KMS-11 (cell line): Measurements from ENCODE around the gene MAN2B1.
A peak's percentile ranks its signal among the peaks of the same experiment; 100 is the strongest.

ENCODE experiments used
- H2AFZ ChIP-seq: fragments of 200-600 bp; sonication (generic); 2 replicates; pipeline ENCODE4 v1.6.1; 2016; ENCODE audit warnings: antibody characterized with exemption, mixed run types, low read depth
- H3K27ac ChIP-seq: fragments of 200-600 bp; sonication (generic); 2 replicates; pipeline ENCODE4 v1.6.1; 2016; ENCODE audit warnings: mild to moderate bottlenecking, mixed run types
- H3K27me3 ChIP-seq: fragments of 200-600 bp; sonication (generic); 2 replicates; pipeline ENCODE4 v1.6.1; 2017; ENCODE audit warnings: mild to moderate bottlenecking, low read depth, mixed run types, moderate library complexity; ENCODE audit not compliant: insufficient read depth
- H3K36me3 ChIP-seq: fragments of 200-600 bp; sonication (generic); 2 replicates; pipeline ENCODE4 v1.6.1; 2017; ENCODE audit warnings: mild to moderate bottlenecking, mixed run types; ENCODE audit not compliant: insufficient read depth
- H3K4me1 ChIP-seq: fragments of 200-600 bp; sonication (generic); 2 replicates; pipeline ENCODE4 v1.6.1; 2016; ENCODE audit warnings: mild to moderate bottlenecking, low read depth, mixed run types; ENCODE audit not compliant: poor library complexity, severe bottlenecking
- H3K4me2 ChIP-seq: fragments of 200-600 bp; sonication (generic); 2 replicates; pipeline ENCODE4 v1.7.0; 2016; ENCODE audit warnings: mild to moderate bottlenecking, mixed run types
- H3K4me3 ChIP-seq: fragments of 200-600 bp; sonication (generic); IDR thresholded peaks from 2 replicates; pipeline ENCODE4 v1.6.1; 2017; ENCODE audit warnings: low read depth, low read length, mixed read lengths; ENCODE audit not compliant: insufficient read depth
- H3K79me2 ChIP-seq: fragments of 200-600 bp; sonication (generic); 2 replicates; pipeline ENCODE4 v1.6.1; 2016; ENCODE audit warnings: low read depth, mixed run types; ENCODE audit not compliant: insufficient read depth
- H3K9ac ChIP-seq: fragments of 200-600 bp; sonication (generic); 2 replicates; pipeline ENCODE4 v1.6.1; 2016; ENCODE audit warnings: mild to moderate bottlenecking, mixed run types
- H4K20me1 ChIP-seq: fragments of 200-600 bp; sonication (generic); 2 replicates; pipeline ENCODE4 v1.6.1; 2016; ENCODE audit warnings: mild to moderate bottlenecking, mixed run types; ENCODE audit not compliant: insufficient read depth
- TF ChIP-seq, protein P1 (sequence below): fragments of 200-600 bp; sonication (generic); conservative IDR thresholded peaks from 2 replicates; pipeline ENCODE4 v1.6.1; 2017; ENCODE audit warnings: low read depth, mild to moderate bottlenecking, antibody characterized with exemption, low read length, moderate library complexity, mixed read lengths

Gene MAN2B1

DNA sequence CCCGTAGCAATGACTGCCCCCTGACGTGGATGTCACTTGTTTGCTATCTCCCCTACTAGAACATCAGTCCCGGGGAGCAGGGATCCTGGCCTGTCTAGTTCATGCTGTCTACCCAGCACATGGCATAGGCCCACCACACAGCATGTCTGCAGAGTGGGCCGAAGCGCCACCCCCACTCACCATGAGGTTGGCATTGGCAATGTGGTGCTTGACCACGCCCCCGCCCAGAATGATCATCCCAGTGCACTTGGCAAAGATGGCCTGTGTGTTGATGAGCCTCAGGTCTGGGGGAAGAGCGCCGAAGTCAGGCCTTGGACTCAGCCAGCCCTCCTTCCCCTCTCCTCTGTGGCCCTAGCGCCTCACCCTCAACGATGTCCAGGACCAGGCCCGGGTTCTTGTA, 10.4 kb upstream of the MAN2B1 start:
- no peak overlapping the region for H3K9ac ChIP-seq
- peaks cover 6% of the 10 kb centered on the region for H3K4me1 ChIP-seq
- H4K20me1 ChIP-seq: no peaks in the 10 kb centered on the region
- no peak overlapping the region for H3K4me3 ChIP-seq
- H2AFZ ChIP-seq: no peak overlapping the region
- H3K27ac ChIP-seq: no peak overlapping the region
- TF ChIP-seq, protein P1, sequence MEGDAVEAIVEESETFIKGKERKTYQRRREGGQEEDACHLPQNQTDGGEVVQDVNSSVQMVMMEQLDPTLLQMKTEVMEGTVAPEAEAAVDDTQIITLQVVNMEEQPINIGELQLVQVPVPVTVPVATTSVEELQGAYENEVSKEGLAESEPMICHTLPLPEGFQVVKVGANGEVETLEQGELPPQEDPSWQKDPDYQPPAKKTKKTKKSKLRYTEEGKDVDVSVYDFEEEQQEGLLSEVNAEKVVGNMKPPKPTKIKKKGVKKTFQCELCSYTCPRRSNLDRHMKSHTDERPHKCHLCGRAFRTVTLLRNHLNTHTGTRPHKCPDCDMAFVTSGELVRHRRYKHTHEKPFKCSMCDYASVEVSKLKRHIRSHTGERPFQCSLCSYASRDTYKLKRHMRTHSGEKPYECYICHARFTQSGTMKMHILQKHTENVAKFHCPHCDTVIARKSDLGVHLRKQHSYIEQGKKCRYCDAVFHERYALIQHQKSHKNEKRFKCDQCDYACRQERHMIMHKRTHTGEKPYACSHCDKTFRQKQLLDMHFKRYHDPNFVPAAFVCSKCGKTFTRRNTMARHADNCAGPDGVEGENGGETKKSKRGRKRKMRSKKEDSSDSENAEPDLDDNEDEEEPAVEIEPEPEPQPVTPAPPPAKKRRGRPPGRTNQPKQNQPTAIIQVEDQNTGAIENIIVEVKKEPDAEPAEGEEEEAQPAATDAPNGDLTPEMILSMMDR: no peak
- H3K27me3 ChIP-seq: no peaks in the 10 kb centered on the region
- peaks cover 12% of the 10 kb centered on the region for H3K79me2 ChIP-seq
- no peaks in the 10 kb centered on the region for H3K36me3 ChIP-seq
- H3K4me2 ChIP-seq: no peak overlapping the region

DNA sequence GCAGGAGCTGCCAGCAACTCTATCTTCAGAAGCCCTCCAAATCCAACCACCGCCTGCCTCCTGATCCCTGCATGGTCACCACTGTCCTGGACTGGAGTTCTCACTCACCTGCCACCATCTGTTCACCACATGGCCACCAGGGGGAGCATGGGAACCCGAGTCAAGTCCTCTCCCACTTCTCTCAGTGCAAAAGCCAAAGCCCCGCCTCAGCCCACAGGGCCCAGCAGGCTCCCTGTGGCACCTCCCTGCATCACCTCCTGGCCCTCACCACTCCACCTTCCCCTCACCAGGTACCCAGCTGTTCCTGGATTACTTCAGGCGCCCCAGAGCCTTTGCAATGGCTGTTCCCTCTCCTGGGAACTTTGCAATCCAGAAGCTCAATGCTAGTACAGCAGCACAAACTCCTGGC, 9.8 kb upstream of the MAN2B1 start:
- Histone ChIP-seq H3K36me3 (no peaks in the 10 kb centered on the region), H2AFZ (no peak overlapping the region), H4K20me1 (no peaks in the 10 kb centered on the region), H3K27ac (no peak overlapping the region), H3K4me1 (peaks cover 6% of the 10 kb centered on the region), H3K79me2 (peaks cover 12% of the 10 kb centered on the region), H3K4me2 (no peak overlapping the region), H3K27me3 (no peaks in the 10 kb centered on the region), H3K4me3 (no peak overlapping the region), H3K9ac (no peak overlapping the region)
- TF ChIP-seq, protein P1: peak; percentile 90

DNA sequence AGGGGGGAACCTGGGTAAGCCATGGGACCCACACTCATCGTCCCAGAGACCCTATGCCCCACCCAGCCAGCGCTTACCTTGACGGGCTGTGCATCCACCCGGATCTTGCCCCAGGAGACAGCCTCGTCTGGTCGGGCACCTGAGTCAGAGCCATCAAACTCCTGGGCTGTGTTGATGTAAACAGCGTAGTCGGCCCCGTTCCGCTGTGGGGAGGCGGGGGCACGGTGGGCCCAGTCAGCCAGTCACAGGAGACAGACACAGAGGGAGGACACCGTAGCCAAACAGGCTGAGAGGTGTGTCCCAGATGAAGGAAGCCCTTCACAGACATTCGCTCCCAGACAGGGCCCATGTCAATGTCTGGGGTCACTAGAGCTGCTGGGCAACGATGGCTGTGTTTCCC, 9.4 kb upstream of the MAN2B1 start:
- Histone ChIP-seq H3K4me2 (no peak overlapping the region), H3K9ac (no peak overlapping the region), H4K20me1 (no peaks in the 10 kb centered on the region), H3K4me1 (peaks cover 6% of the 10 kb centered on the region), H2AFZ (no peak overlapping the region), H3K79me2 (peaks cover 12% of the 10 kb centered on the region), H3K27ac (no peak overlapping the region), H3K36me3 (no peaks in the 10 kb centered on the region), H3K4me3 (no peak overlapping the region), H3K27me3 (no peaks in the 10 kb centered on the region)
- TF ChIP-seq, protein P1: no peak

DNA sequence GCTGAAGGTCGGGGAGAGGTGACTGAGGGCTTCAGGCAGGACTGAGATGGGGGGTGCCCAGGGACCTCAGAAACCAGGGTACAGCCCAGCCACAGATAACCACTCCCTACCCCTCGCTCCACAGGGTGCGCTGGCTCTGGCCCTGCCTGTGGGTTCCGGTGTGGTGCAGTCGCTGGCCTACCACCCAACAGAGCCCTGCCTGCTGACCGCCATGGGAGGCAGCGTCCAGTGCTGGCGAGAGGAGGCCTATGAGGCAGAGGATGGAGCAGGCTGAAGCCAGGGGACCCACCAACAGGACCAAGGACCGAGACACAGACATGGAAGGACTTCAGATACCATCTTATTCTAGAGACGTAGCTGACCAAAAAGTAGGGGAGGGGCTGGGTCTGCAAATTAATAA, 8.9 kb upstream of the MAN2B1 start:
- no peak overlapping the region for H3K4me2 ChIP-seq
- H3K4me3 ChIP-seq: no peak overlapping the region
- H3K27ac ChIP-seq: no peak overlapping the region
- H2AFZ ChIP-seq: no peak overlapping the region
- no peaks in the 10 kb centered on the region for H3K36me3 ChIP-seq
- H3K4me1 ChIP-seq: peaks cover 9% of the 10 kb centered on the region
- no peaks in the 10 kb centered on the region for H4K20me1 ChIP-seq
- no peak overlapping the region for H3K9ac ChIP-seq
- H3K27me3 ChIP-seq: no peaks in the 10 kb centered on the region
- TF ChIP-seq, protein P1: no peak
- peaks cover 11% of the 10 kb centered on the region for H3K79me2 ChIP-seq

DNA sequence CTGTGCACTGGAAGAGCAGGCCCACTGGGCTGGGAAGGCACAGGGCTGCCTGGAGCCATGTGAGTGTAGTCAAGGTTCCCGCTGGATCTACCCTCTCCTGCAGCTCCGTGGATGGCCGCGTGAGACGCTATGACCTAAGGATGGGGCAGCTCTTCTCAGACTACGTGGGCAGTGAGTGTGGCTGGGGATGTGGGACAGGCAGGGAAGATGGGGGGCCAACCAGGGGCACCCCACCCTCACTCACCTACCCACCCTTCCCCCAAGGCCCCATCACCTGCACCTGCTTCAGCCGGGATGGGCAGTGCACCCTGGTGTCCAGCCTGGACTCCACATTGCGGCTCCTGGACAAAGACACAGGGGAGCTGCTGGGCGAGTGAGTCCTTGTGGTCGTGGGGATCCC, 6.2 kb upstream of the MAN2B1 start:
- H4K20me1 ChIP-seq: no peaks in the 10 kb centered on the region
- TF ChIP-seq, protein P1: no peak
- 0 out of 2 replicates have a peak, but pooled peaks cover 6% of the 10 kb centered on the region for H3K79me2 ChIP-seq
- H3K27ac ChIP-seq: no peak overlapping the region
- H3K4me3 ChIP-seq: no peak overlapping the region
- no peak overlapping the region for H3K4me2 ChIP-seq
- H3K36me3 ChIP-seq: no peaks in the 10 kb centered on the region
- no peak overlapping the region for H3K9ac ChIP-seq
- no peaks in the 10 kb centered on the region for H3K27me3 ChIP-seq
- H3K4me1 ChIP-seq: peaks cover 21% of the 10 kb centered on the region
- H2AFZ ChIP-seq: no peak overlapping the region
